Measurements from ENCODE around the gene CFAP100. TPM values are rescaled to one million over a fixed set of nuclear protein-coding genes. Genes with fewer than 3 reads are reported as not detected.

The CFAP100 gene
- total and polyA plus RNA-seq, 12 donors = 0.17 TPM; not detected in 11

- Histone ChIP-seq H3K4me1 (replicated peaks in 1 of 2) (no peaks in the 10 kb centered on the region), H3K4me3 (no peak overlapping the region), H3K27ac (no peak overlapping the region), H3K36me3 (replicated peaks in 1 of 2) (no peaks in the 10 kb centered on the region), H3K9me3 (replicated peaks in 1 of 3) (no peaks in the 10 kb centered on the region), H3K27me3 (no peaks in the 10 kb centered on the region)
- WGBS, 4 donors = 87 to 91% (median 89%) methylated on average over 3 to 6 of the region's 6 CpGs
- peak in 1 of 7 donors; percentile 9 for DNase-seq
- TF ChIP-seq CTCF (IDR thresholded peaks at IDR 0.05) (no peak), POLR2A (IDR thresholded peaks at IDR 0.05) (no peak)
- intact Hi-C loops (cut with DNase I) = loop anchor here in 1 of 2 donors (10.0 kb wide), 1 partner anchor 233 kb away; no protein-coding TSS in a partner anchor
These were observed 27.3 kb upstream of the CFAP100 start for GRCh38 chr3:126367316-126367805.

GRCh38 chr3:126369490-126369889, 25.2 kb upstream of the CFAP100 start:
- Histone ChIP-seq H3K27me3 (no peaks in the 10 kb centered on the region), H3K4me3 (no peak overlapping the region), H3K9me3 (replicated peaks in 1 of 3) (no peaks in the 10 kb centered on the region), H3K27ac (no peak overlapping the region), H3K4me1 (replicated peaks in 1 of 2) (peaks cover 0 to 10% of the 10 kb centered on the region in 2 donors), H3K36me3 (replicated peaks in 1 of 2) (no peaks in the 10 kb centered on the region)
- DNase-seq = no peak
- WGBS, 4 donors = 92 to 98% (median 94%) methylated on average over 2 of the region's 2 CpGs
- no peak for TF ChIP-seq CTCF (IDR thresholded peaks at IDR 0.05)
- no peak for TF ChIP-seq POLR2A (IDR thresholded peaks at IDR 0.05)
- intact Hi-C loops (cut with DNase I) = loop anchor here in 1 of 2 donors (10.0 kb wide), 1 partner anchor 235 kb away; no protein-coding TSS in a partner anchor

GRCh38 chr3:126370055-126370454, 24.7 kb upstream of the CFAP100 start:
- peaks cover 0 to 10% of the 10 kb centered on the region in 2 donors for H3K4me1 ChIP-seq (replicated peaks in 1 of 2)
- DNase-seq = no peak
- no peaks in the 10 kb centered on the region for H3K9me3 ChIP-seq (replicated peaks in 1 of 3)
- H3K4me3 ChIP-seq = no peak overlapping the region
- no peaks in the 10 kb centered on the region for H3K27me3 ChIP-seq
- no peak overlapping the region for H3K27ac ChIP-seq
- 60 to 85% (median 73%) methylated on average over 3 to 4 of the region's 4 CpGs for WGBS, 4 donors
- intact Hi-C loops (cut with DNase I) = no loop called here
- H3K36me3 ChIP-seq (replicated peaks in 1 of 2) = no peaks in the 10 kb centered on the region
- TF ChIP-seq CTCF (IDR thresholded peaks at IDR 0.05) (no peak), POLR2A (IDR thresholded peaks at IDR 0.05) (no peak)

- no peak for DNase-seq
- Histone ChIP-seq H3K9me3 (replicated peaks in 1 of 3) (no peaks in the 10 kb centered on the region), H3K4me1 (replicated peaks in 1 of 2) (peaks cover 0 to 10% of the 10 kb centered on the region in 2 donors), H3K27ac (no peak overlapping the region), H3K36me3 (replicated peaks in 1 of 2) (no peaks in the 10 kb centered on the region), H3K27me3 (no peaks in the 10 kb centered on the region), H3K4me3 (no peak overlapping the region)
- 88 to 94% (median 91%) methylated on average over 6 to 7 of the region's 7 CpGs for WGBS, 4 donors
- intact Hi-C loops (cut with DNase I) = no loop called here
- TF ChIP-seq POLR2A (IDR thresholded peaks at IDR 0.05) (no peak), CTCF (IDR thresholded peaks at IDR 0.05) (no peak)
These were observed 24.1 kb upstream of the CFAP100 start for GRCh38 chr3:126370606-126371005.

Measured in adrenal gland (tissue), 12 donors.